NB4 (cell line): ENCODE data around the gene SUSD2.

ENCODE experiments used
- DNase-seq: peaks from one replicate; pipeline ENCODE4 v3.0.0; 2010; ENCODE audit warnings: low read depth
- H3K4me3 ChIP-seq: one replicate; pipeline ENCODE4 v1.5.1; 2011; ENCODE audit warnings: mild to moderate bottlenecking, low read depth, low read length, moderate library complexity
- CTCF ChIP-seq: IDR thresholded peaks from one replicate; pipeline ENCODE4 v1.5.1; 2012; ENCODE audit warnings: low read depth, low read length
- MAX ChIP-seq: IDR thresholded peaks from 2 replicates; pipeline ENCODE4 v1.6.1; 2011; ENCODE audit warnings: low read depth, low read length
- MYC ChIP-seq: IDR thresholded peaks from 2 replicates; pipeline ENCODE4 v1.6.1; 2011; ENCODE audit warnings: low read depth, low read length
- POLR2A ChIP-seq: IDR thresholded peaks from 2 replicates; pipeline ENCODE4 v1.6.1; 2011; ENCODE audit warnings: mild to moderate bottlenecking; ENCODE audit not compliant: insufficient read length; ENCODE audit errors: extremely low read depth

SUSD2 gene

GRCh38 chr22:24214467-24215285, 33.4 kb downstream of the SUSD2 start:
- no peak for DNase-seq
- TF ChIP-seq POLR2A (no peak), MAX (no peak), MYC (no peak), CTCF (no peak)
- H3K4me3 ChIP-seq: no peak overlapping the region

- TF ChIP-seq MYC (no peak), CTCF (no peak), POLR2A (no peak), MAX (no peak)
- DNase-seq: no peak
- H3K4me3 ChIP-seq: no peak overlapping the region
Observed at GRCh38 chr22:24216541-24217209, 35.4 kb downstream of the SUSD2 start.

GRCh38 chr22:24217384-24217783, 36.1 kb downstream of the SUSD2 start:
- H3K4me3 ChIP-seq: no peak overlapping the region
- TF ChIP-seq MAX: no peak
- TF ChIP-seq CTCF: no peak
- TF ChIP-seq MYC: no peak
- no peak for TF ChIP-seq POLR2A
- no peak for DNase-seq

GRCh38 chr22:24219750-24220149, 38.5 kb downstream of the SUSD2 start:
- TF ChIP-seq MAX (no peak), POLR2A (no peak), CTCF (no peak), MYC (no peak)
- DNase-seq: no peak
- no peak overlapping the region for H3K4me3 ChIP-seq

GRCh38 chr22:24224468-24224867, 43.2 kb downstream of the SUSD2 start:
- TF ChIP-seq CTCF: no peak
- no peak for TF ChIP-seq MAX
- TF ChIP-seq POLR2A: no peak
- TF ChIP-seq MYC: no peak
- H3K4me3 ChIP-seq: no peak overlapping the region
- no peak for DNase-seq
